Activated naive CD8-positive, alpha-beta T cell treated with anti-CD3 and anti-CD28 coated beads, Interleukin-2, amount 10 ng/mL, durations not matched to agents 7 days and 5 days (primary cell): ENCODE results near the gene ECE1. TPM values are rescaled to one million over a fixed set of nuclear protein-coding genes. Genes with fewer than 3 reads are reported as not detected.
"Not testable (repeated sequence)": the region's sequence is repeated elsewhere in the genome, so short reads cannot be mapped to it uniquely, and the experiment has no call there.

ENCODE experiments used
- ATAC-seq: fragments of 150-1000 bp; cut with Tn5 transposase; one replicate; pipeline ENCODE4 v1.10.0; 2021; ENCODE audit warnings: low read depth, moderate library complexity
- POLR2A ChIA-PET: fragments of 350-600 bp; sonication (Branson Sonifier 250); formaldehyde crosslinking; loops from one replicate; lab custom pipeline; 2021; ENCODE audit warnings: antibody characterized with exemption; lab: Charles Lee
- DNase-seq: peaks from one replicate; pipeline ENCODE4 v3.0.0; 2021
- H3K27ac Mint-ChIP-seq: one replicate; pipeline ENCODE4 v1.8.0; 2022; ENCODE audit warnings: mild to moderate bottlenecking, mixed read lengths
- H3K27me3 Mint-ChIP-seq: one replicate; pipeline ENCODE4 v1.8.0; 2022; ENCODE audit warnings: mild to moderate bottlenecking, moderate library complexity, mixed read lengths
- H3K36me3 Mint-ChIP-seq: one replicate; pipeline ENCODE4 v1.8.0; 2021; ENCODE audit warnings: mild to moderate bottlenecking, mixed read lengths
- H3K4me1 Mint-ChIP-seq: one replicate; pipeline ENCODE4 v1.8.0; 2021; ENCODE audit warnings: mixed read lengths
- H3K4me3 Mint-ChIP-seq: one replicate; pipeline ENCODE4 v1.8.0; 2022; ENCODE audit warnings: mild to moderate bottlenecking, moderate library complexity, mixed read lengths
- H3K9me3 Mint-ChIP-seq: one replicate; pipeline ENCODE4 v1.8.0; 2021; ENCODE audit warnings: mixed read lengths
- total RNA-seq, 2 experiments: library from RNA; stranded (reverse); gene quantifications; one replicate each; pipeline ENCODE4 v1.2.3, GENCODE V29; 2021

Gene ECE1
- total RNA-seq, 2 experiments from 2014 or later: 83.2 to 85.5 TPM

GRCh38 chr1:21216835-21217811, 73.1 kb downstream of the ECE1 start:
- no peak overlapping the region for H3K4me3 Mint-ChIP-seq
- no peaks in the 10 kb centered on the region for H3K9me3 Mint-ChIP-seq
- POLR2A ChIA-PET: no interaction called here
- H3K36me3 Mint-ChIP-seq: peaks cover 6% of the 10 kb centered on the region
- DNase-seq: peak; percentile 70
- no peak overlapping the region for H3K27ac Mint-ChIP-seq
- H3K27me3 Mint-ChIP-seq: no peaks in the 10 kb centered on the region
- peak; percentile 44 for ATAC-seq
- H3K4me1 Mint-ChIP-seq: no peaks in the 10 kb centered on the region

DNA sequence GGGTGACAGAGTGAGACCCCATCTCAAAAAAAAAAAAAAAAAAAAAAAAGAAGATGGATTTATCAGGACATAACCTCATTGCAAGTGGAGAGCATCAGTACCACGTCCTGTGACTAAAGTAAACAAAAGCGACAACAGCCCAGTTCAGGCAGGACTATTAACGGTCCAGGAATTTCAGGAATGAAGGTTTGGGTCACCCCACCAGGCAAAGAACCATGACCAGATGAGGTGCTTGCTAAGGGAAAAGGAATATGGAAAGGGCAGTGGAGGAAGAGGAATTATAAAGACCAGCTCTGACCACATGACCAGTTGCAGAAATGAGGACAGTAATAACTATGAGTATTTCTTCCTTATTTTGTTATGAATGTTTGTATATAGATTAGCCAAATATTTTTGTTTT, 78.1 kb downstream of the ECE1 start:
- DNase-seq: no peak
- Mint-ChIP-seq H3K36me3 (no peaks in the 10 kb centered on the region), H3K4me1 (no peaks in the 10 kb centered on the region), H3K4me3 (no peak overlapping the region), H3K27me3 (peaks cover 2% of the 10 kb centered on the region), H3K9me3 (no peaks in the 10 kb centered on the region), H3K27ac (no peak overlapping the region)
- ATAC-seq: no peak
- POLR2A ChIA-PET: no interaction called here

DNA sequence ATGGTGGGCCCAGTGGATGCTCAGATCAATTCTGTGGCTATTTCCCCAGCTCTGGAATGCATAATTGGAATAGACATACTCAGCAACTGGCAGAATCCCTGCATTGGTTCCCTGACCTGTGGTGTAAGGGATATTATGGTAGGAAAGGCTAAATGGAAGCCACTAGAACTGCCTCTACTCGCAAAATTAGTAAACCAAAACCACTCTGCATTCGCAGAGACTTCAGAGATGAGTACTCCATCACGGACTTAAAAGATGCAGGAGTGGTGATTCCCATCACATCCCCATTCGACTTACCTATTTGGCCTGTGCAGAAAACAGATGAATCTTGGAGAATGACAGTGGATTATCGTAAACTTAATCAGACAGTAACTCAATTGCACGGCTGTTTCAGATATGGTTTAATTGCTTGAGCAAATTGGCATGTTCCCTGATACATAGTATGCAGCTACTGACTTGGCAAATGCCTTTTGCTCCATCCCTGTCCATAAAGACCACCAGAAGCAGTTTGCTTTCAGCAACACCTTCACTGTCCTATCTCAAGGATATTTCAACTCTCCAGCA, 82.0 kb downstream of the ECE1 start:
- H3K27ac Mint-ChIP-seq, POLR2A ChIA-PET, H3K27me3 Mint-ChIP-seq, H3K36me3 Mint-ChIP-seq, DNase-seq, ATAC-seq, H3K9me3 Mint-ChIP-seq, H3K4me3 Mint-ChIP-seq, H3K4me1 Mint-ChIP-seq: not testable (repeated sequence)

GRCh38 chr1:21206117-21206516, 84.1 kb downstream of the ECE1 start:
- POLR2A ChIA-PET: no interaction called here
- no peak overlapping the region for H3K4me3 Mint-ChIP-seq

DNA sequence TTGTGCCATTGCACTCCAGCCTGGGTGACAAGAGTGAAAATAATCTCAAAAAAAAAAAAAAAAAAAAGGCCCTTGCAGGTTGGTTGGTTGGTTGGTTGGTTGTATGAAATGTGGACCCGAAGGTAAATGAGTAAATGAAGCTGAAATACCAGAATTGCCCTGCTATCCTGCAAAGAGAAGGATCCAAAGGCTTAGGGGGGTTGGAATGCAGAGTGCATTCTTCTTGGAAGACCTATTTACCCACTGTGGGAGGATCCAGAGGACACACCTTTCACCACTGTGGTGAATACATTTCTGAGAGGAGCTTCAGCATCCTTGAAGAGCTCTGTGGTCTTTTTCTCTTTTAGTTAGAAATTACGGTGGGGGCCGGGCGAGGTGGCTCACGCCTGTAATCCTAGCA, 84.8 kb downstream of the ECE1 start:
- DNase-seq: no peak
- no peaks in the 10 kb centered on the region for H3K9me3 Mint-ChIP-seq
- ATAC-seq: no peak
- H3K27ac Mint-ChIP-seq: no peak overlapping the region
- H3K4me3 Mint-ChIP-seq: no peak overlapping the region
- H3K27me3 Mint-ChIP-seq: peaks cover 2% of the 10 kb centered on the region
- POLR2A ChIA-PET: interaction anchor here (0.6 kb wide), 1 partner anchor 18 kb away, joined by 4 read pairs; no protein-coding TSS in a partner anchor
- H3K36me3 Mint-ChIP-seq: no peaks in the 10 kb centered on the region
- no peaks in the 10 kb centered on the region for H3K4me1 Mint-ChIP-seq

More at GRCh38 chr1:21206117-21206516, 84.1 kb downstream of the ECE1 start:
- Mint-ChIP-seq H3K27ac (no peak overlapping the region), H3K36me3 (no peaks in the 10 kb centered on the region), H3K9me3 (no peaks in the 10 kb centered on the region), H3K4me1 (no peaks in the 10 kb centered on the region), H3K27me3 (peaks cover 2% of the 10 kb centered on the region)
- no peak for ATAC-seq
- no peak for DNase-seq

DNA sequence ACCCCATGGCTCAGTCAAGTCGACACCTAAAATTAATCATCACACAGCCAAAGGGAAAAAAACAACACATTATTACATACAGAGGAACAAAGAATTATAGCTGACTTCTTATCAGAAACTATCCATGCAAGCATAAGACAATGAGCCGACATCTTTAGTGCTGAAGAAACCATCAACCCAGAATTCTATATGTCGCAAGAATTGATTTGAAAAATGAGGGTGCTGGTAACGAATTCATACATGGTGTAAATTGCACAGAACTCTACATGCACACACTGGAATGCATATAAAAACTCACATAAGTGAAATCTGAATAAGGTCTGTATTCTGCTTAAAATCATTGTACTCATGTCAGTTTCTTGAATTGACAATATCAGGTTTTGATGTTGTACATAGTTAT, 88.6 kb downstream of the ECE1 start:
- Mint-ChIP-seq H3K4me3 (no peak overlapping the region), H3K4me1 (no peaks in the 10 kb centered on the region), H3K27me3 (peaks cover 9% of the 10 kb centered on the region), H3K27ac (no peak overlapping the region), H3K36me3 (no peaks in the 10 kb centered on the region), H3K9me3 (no peaks in the 10 kb centered on the region)
- ATAC-seq: no peak
- DNase-seq: no peak
- POLR2A ChIA-PET: interaction anchor here (0.8 kb wide), 1 partner anchor 505 kb away, joined by 3 read pairs; no protein-coding TSS in a partner anchor

DNA sequence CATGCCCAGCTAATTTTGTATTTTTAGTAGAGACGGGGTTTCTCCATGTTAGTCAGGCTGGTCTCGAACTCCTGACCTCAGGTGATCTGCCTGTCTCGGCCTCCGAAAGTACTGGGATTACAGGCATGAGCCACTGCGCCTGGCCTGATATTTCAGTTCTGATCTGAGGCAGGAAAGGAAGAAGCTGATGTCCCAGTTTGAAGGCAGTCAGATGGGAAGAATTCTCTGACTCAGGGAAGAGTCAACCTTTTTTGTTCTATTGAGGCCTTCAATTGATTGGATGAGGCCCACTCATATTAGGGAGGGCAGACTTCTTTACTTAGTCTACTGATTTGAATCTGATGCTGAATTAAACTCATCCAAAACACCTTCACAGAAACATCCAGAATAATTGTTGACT, 89.0 kb downstream of the ECE1 start:
- ATAC-seq, H3K4me3 Mint-ChIP-seq, H3K27me3 Mint-ChIP-seq, POLR2A ChIA-PET, H3K36me3 Mint-ChIP-seq, H3K9me3 Mint-ChIP-seq, H3K27ac Mint-ChIP-seq, H3K4me1 Mint-ChIP-seq, DNase-seq: not testable (repeated sequence)

GRCh38 chr1:21200767-21201166, 89.5 kb downstream of the ECE1 start:
- no peak for ATAC-seq
- H3K27ac Mint-ChIP-seq: no peak overlapping the region

GRCh38 chr1:21198929-21199328, 91.3 kb downstream of the ECE1 start:
- no peak overlapping the region for H3K27ac Mint-ChIP-seq

More at GRCh38 chr1:21200767-21201166, 89.5 kb downstream of the ECE1 start:
- no peak for DNase-seq
- Mint-ChIP-seq H3K9me3 (no peaks in the 10 kb centered on the region), H3K36me3 (no peaks in the 10 kb centered on the region), H3K4me1 (no peaks in the 10 kb centered on the region), H3K27me3 (peaks cover 9% of the 10 kb centered on the region), H3K4me3 (no peak overlapping the region)
- POLR2A ChIA-PET: no interaction called here

DNA sequence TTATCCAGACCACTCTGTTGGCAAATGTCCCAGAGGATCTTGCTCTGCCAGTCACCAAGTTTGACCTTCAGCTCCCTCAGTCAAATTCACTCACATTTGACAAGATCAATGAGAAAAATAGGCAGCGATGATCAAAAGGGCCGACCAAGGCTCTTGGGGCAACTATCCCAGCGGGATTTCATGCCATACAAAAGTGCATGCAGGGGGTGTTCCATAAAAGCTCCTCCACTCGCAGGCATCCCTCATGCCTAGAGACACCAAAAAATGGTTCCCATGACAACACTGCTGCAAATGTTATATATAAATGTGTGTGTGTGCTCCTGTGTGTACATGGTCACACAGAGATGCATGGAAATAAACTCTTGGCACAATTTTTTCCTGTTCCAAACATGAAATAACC, 97.4 kb downstream of the ECE1 start:
- no peak overlapping the region for H3K4me3 Mint-ChIP-seq
- POLR2A ChIA-PET: no interaction called here
- H3K36me3 Mint-ChIP-seq: no peaks in the 10 kb centered on the region
- H3K4me1 Mint-ChIP-seq: peaks cover 3% of the 10 kb centered on the region
- no peaks in the 10 kb centered on the region for H3K9me3 Mint-ChIP-seq
- peaks cover 36% of the 10 kb centered on the region for H3K27me3 Mint-ChIP-seq
- H3K27ac Mint-ChIP-seq: no peak overlapping the region
- no peak for ATAC-seq
- DNase-seq: no peak

More at GRCh38 chr1:21198929-21199328, 91.3 kb downstream of the ECE1 start:
- Mint-ChIP-seq H3K4me3 (no peak overlapping the region), H3K9me3 (no peaks in the 10 kb centered on the region), H3K36me3 (no peaks in the 10 kb centered on the region), H3K27me3 (peaks cover 12% of the 10 kb centered on the region), H3K4me1 (peaks cover 3% of the 10 kb centered on the region)
- POLR2A ChIA-PET: no interaction called here
- DNase-seq (no peak), ATAC-seq (no peak)

GRCh38 chr1:21192284-21192683, 98.0 kb downstream of the ECE1 start:
- Mint-ChIP-seq H3K4me1 (peaks cover 3% of the 10 kb centered on the region), H3K4me3 (no peak overlapping the region), H3K27me3 (peaks cover 36% of the 10 kb centered on the region), H3K9me3 (no peaks in the 10 kb centered on the region), H3K36me3 (no peaks in the 10 kb centered on the region), H3K27ac (no peak overlapping the region)
- POLR2A ChIA-PET: no interaction called here
- ATAC-seq (no peak), DNase-seq (no peak)

DNA sequence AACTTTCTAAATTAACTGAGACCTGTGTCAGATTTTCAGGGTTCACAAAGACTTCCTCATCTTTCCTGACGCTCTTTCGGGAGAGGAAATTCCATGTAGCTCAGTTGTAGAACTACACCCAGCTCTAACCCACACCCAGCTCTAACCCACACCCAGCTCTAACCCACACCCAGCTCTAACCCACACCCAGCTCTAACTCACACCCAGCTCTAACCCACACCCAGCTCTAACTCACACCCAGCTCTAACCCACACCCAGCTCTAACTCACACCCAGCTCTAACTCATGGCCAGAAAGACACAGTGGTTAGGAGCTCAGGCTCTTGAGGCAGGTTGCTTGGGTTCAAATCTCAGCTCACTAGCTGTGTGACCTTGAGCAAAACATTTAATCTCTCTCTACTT, 99.5 kb downstream of the ECE1 start:
- H3K4me1 Mint-ChIP-seq, H3K36me3 Mint-ChIP-seq, POLR2A ChIA-PET, H3K9me3 Mint-ChIP-seq, DNase-seq, ATAC-seq, H3K4me3 Mint-ChIP-seq, H3K27ac Mint-ChIP-seq: not testable (repeated sequence)
- peaks cover 36% of the 10 kb centered on the region for H3K27me3 Mint-ChIP-seq

DNA sequence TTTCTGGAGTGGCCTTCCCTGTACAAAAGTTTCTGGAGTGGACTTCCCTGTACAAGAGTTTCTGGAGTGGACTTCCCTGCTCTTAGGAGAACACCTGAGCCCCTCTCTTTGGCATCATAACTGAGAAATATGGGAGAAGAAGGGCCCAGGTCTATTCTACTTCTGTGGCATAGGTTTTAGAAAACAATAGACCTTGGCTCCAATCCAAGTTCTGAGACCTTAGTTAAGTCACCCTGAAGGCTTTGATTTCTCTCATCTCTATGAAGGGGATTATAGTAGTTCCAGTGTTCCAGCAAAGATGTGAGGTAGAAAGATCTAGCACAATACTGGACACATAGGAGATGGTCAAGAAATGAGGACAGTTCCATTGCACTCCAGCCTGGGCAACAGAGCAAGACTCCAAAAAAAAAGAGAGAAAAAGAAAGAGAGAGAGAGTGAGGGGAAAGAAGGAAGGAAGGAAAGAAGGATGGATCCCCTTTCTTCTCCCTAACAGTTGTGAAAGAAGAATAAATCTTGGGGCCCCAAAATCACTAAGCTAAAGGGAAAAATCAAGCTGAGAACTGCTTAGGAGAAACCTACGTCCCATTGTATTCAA, 100.3 kb downstream of the ECE1 start:
- peaks cover 34% of the 10 kb centered on the region for H3K27me3 Mint-ChIP-seq
- H3K9me3 Mint-ChIP-seq: no peaks in the 10 kb centered on the region
- no peak overlapping the region for H3K4me3 Mint-ChIP-seq
- H3K27ac Mint-ChIP-seq: no peak overlapping the region
- H3K4me1 Mint-ChIP-seq: peaks cover under 1% of the 10 kb centered on the region
- POLR2A ChIA-PET: no interaction called here
- H3K36me3 Mint-ChIP-seq: no peaks in the 10 kb centered on the region
- ATAC-seq (no peak), DNase-seq (no peak)
